ENCODE measurements around the gene SH3BP1. TPM values are rescaled to one million over a fixed set of nuclear protein-coding genes. Genes with fewer than 3 reads are reported as not detected.
"Not testable (repeated sequence)": the region's sequence is repeated elsewhere in the genome, so short reads cannot be mapped to it uniquely, and the experiment has no call there.

SH3BP1 gene
- total RNA-seq, 4 donors from 2014 or later: 2.9 to 4.9 (median 3.2) TPM

DNA sequence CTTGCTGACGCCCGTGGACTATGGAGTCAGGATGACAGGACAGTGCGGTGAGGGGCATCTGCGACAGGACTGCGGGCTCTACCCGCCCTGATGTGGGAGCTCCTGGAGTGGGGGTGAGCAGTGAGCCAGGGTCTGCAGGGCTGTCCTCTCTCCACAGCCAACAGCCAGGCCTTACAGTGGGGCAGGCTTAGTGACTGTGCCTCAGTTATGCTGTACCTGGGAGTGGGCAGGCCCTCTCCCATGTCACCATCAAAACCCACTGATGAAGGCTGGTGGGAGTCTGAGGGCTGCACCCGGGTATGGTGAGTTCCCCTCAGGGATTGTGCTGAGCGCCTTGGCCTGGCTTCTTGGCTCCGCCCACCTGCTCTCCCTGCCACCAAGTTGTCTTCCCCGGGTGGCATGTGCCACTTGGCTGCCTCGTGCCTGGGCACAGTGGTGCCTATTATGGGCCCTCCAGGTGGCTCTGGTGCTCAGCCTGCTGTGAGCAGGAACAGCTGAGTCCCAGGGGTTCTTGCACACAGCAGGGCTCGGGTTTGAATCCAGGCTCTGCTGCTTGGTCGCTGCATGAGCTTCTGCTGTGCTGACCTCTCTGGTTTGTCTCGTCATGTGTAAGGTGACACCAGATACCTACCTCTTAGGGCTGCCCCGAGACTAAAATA lies 53.3 kb downstream of the SH3BP1 start:
- no peak for ATAC-seq
- Histone ChIP-seq H3K27ac (no peak overlapping the region), H3K4me3 (no peak overlapping the region), H3K36me3 (peaks cover 0 to 69% of the 10 kb centered on the region in 2 donors), H3K4me1 (peaks cover 0 to 29% (median 10%) of the 10 kb centered on the region in 3 donors), H3K27me3 (no peaks in the 10 kb centered on the region), H3K9me3 (no peaks in the 10 kb centered on the region)
- TF ChIP-seq, protein P1, sequence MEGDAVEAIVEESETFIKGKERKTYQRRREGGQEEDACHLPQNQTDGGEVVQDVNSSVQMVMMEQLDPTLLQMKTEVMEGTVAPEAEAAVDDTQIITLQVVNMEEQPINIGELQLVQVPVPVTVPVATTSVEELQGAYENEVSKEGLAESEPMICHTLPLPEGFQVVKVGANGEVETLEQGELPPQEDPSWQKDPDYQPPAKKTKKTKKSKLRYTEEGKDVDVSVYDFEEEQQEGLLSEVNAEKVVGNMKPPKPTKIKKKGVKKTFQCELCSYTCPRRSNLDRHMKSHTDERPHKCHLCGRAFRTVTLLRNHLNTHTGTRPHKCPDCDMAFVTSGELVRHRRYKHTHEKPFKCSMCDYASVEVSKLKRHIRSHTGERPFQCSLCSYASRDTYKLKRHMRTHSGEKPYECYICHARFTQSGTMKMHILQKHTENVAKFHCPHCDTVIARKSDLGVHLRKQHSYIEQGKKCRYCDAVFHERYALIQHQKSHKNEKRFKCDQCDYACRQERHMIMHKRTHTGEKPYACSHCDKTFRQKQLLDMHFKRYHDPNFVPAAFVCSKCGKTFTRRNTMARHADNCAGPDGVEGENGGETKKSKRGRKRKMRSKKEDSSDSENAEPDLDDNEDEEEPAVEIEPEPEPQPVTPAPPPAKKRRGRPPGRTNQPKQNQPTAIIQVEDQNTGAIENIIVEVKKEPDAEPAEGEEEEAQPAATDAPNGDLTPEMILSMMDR (IDR thresholded peaks at IDR 0.05): no peak
- TF ChIP-seq POLR2A (IDR thresholded peaks at IDR 0.05): no peak
- TF ChIP-seq EP300 (IDR thresholded peaks at IDR 0.05): no peak
- no peak for TF ChIP-seq POLR2AphosphoS5 (IDR thresholded peaks at IDR 0.05)
- 86 to 90% methylated on average over 1 to 4 of the region's 15 CpGs for WGBS, 2 donors (ENCODE audit: low coverage in 1 of 2)

- ATAC-seq, H3K27me3 ChIP-seq, H3K9me3 ChIP-seq, H3K4me3 ChIP-seq, H3K27ac ChIP-seq: not testable (repeated sequence)
- WGBS, 2 donors (ENCODE audit: low coverage in 1 of 2): 91 to 93% methylated on average over 3 to 7 of the region's 7 CpGs
- Histone ChIP-seq H3K36me3 (peaks cover 0 to 55% of the 10 kb centered on the region in 2 donors), H3K4me1 (peaks cover 0 to 21% (median 10%) of the 10 kb centered on the region in 3 donors)
Measured at GRCh38 chr22:37694131-37694530, 54.7 kb downstream of the SH3BP1 start.

- not testable (repeated sequence) for ATAC-seq, H3K9me3 ChIP-seq, H3K27me3 ChIP-seq
- WGBS, 2 donors (ENCODE audit: low coverage in 1 of 2): 25 to 44% methylated on average over 8 to 12 of the region's 13 CpGs
- Histone ChIP-seq H3K4me1 (peaks cover 0 to 21% (median 10%) of the 10 kb centered on the region in 3 donors), H3K4me3 (peak overlapping the region in 1 of 2 donors; percentile 36), H3K27ac (peak overlapping the region in 1 of 4 donors; percentile 43), H3K36me3 (peaks cover 0 to 34% of the 10 kb centered on the region in 2 donors)
Measured at GRCh38 chr22:37696260-37696656, 56.8 kb downstream of the SH3BP1 start.

DNA sequence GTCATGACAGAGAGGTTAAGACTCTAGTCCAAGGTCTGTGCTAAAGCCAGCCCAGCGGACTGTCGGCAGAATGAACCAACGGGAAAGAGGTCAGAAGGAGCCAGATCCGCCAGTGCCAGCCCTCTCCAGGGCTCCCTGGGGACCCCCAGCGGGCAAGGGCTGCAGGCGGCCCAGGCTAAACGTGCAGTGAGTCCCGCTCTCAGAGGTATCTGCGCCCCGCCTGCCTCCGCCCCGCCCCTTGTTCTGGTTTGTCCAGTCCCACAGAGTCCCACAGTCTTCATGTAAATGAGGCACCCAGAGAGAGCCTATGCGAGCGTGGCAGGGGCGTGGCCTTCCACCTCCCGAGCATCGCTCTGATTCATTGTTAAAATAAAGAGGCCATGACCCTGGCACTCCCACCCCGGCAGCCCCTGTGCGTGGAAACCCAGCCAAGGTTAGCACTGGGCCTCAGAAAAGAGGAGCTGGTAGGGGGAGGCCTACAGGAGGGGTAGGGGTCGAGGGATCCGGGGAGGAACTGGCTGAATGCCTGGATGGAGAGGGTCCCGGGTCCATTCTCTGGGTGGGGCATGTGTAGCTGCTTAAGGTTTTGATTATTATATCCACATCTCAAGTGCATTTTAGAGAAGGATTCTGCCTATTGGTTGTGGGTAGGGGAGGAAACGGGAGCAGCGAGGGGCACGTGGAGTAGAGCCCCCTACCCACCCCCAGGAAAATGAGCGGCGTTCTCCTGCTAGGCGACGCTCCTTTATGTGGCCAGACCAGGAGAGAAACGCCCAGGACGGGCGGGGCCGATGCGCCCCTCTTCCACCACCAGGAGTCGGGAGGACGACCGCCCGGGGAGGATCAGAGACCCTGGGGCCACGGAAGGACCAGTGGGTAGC lies 57.4 kb downstream of the SH3BP1 start, which contains the start of gene TRIOBP:
Gene TRIOBP, plus strand, starts transcription at position 392 of the 881 bp plus-strand sequence. CDS start 4,318 bp downstream, outside the sequence.
- ATAC-seq: peak; percentile 97
- Histone ChIP-seq H3K36me3 (peaks cover 0 to 28% of the 10 kb centered on the region in 2 donors), H3K9me3 (no peaks in the 10 kb centered on the region), H3K4me1 (peaks cover 0 to 21% (median 10%) of the 10 kb centered on the region in 3 donors), H3K4me3 (peak within 1 kb of the TSS in 1 of 2 donors; percentile 36), H3K27me3 (no peaks in the 10 kb centered on the region), H3K27ac (peak within 1 kb of the TSS in 3 of 4 donors; percentile 13 to 43 (median 24))
- 0 to 17% methylated on average over 1 to 3 of the region's 39 CpGs for WGBS, 2 donors (ENCODE audit: low coverage in 1 of 2)
- TF ChIP-seq EP300 (IDR thresholded peaks at IDR 0.05) (no peak), POLR2AphosphoS5 (IDR thresholded peaks at IDR 0.05) (peak; percentile 10)
- TF ChIP-seq, protein P1 (IDR thresholded peaks at IDR 0.05): peak in 3 of 4 experiments; percentile 37 to 53 (median 51)

DNA sequence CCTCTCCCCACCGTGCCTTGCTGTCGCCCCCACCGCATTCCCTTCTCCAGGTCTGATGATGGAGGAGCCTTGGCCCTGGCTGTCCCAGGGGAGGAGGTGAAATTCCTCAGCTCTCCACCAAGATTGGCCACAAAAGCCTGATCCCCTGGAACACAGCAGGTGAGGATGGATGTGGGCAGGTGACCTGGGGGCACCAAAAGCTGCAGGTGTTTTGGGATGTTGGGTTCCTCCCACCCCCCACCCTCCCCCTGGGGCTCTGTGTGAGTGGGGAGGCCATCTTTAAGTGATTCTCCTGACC lies 58.0 kb downstream of the SH3BP1 start:
- no peak for ATAC-seq
- H3K27me3 ChIP-seq: no peaks in the 10 kb centered on the region
- H3K36me3 ChIP-seq: peaks cover 0 to 22% of the 10 kb centered on the region in 2 donors
- TF ChIP-seq EP300 (IDR thresholded peaks at IDR 0.05) (no peak), POLR2AphosphoS5 (IDR thresholded peaks at IDR 0.05) (no peak), POLR2A (IDR thresholded peaks at IDR 0.05) (no peak)
- TF ChIP-seq, protein P1 (IDR thresholded peaks at IDR 0.05): no peak
- no peaks in the 10 kb centered on the region for H3K9me3 ChIP-seq
- no CpG with 5 or more reads among the region's 3 CpGs for WGBS, 2 donors (ENCODE audit: low coverage in 1 of 2)
- no peak overlapping the region for H3K4me3 ChIP-seq
- peak overlapping the region in 3 of 4 donors; percentile 13 to 43 (median 24) for H3K27ac ChIP-seq
- peaks cover 0 to 21% (median 10%) of the 10 kb centered on the region in 3 donors for H3K4me1 ChIP-seq

Measured in gastroesophageal sphincter (tissue), 4 donors.